Measurements from ENCODE around the gene CNTNAP2. TPM values are rescaled to one million over a fixed set of nuclear protein-coding genes. Genes with fewer than 3 reads are reported as not detected.

Gene CNTNAP2
- total RNA-seq, 1 experiment from 2014 or later: 42.5 TPM

DNA sequence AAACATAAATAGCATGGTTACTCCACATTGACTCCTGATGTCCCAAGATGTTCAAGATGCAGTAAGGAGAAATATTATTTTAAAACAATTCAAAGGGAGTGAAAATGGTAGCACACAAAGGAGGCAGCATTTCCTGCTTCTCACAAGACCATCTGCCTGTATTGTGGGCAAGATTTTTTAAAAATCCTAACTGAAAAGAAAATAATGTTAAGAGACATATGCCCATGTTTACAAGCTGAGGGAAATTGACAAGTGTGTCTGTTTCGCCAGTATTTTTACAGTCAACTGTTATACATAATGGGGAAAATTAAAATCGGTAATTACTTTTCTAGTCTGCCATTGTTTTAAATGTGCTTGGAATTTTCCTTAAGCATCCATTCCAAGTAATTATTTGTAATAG lies 1827.7 kb downstream of the CNTNAP2 start:
- H3K36me3 Mint-ChIP-seq (ENCODE audit: insufficient read depth, unreplicated experiment): no peaks in the 10 kb centered on the region
- Histone ChIP-seq H3K36me3 (ENCODE audit: control insufficient read depth, insufficient read depth, low read length) (no peaks in the 10 kb centered on the region), H3K27me3 (replicated peaks; ENCODE audit: control insufficient read depth, insufficient read depth, low read length) (no peaks in the 10 kb centered on the region), H3K4me3 (ENCODE audit: low read depth, low read length) (no peak overlapping the region), H3K4me1 (no peaks in the 10 kb centered on the region), H3K9me3 (no peaks in the 10 kb centered on the region)
- DNase-seq: no peak
- no peaks in the 10 kb centered on the region for H3K4me1 Mint-ChIP-seq (ENCODE audit: low read depth, unreplicated experiment)
- ChIA-PET CTCF (no interaction called here), POLR2A (no interaction called here)
- no peak overlapping the region for H3K27ac Mint-ChIP-seq (ENCODE audit: unreplicated experiment)
- intact Hi-C loops (cut with micrococcal nuclease; ENCODE audit: unreplicated experiment): no loop called here
- H3K27me3 Mint-ChIP-seq (ENCODE audit: insufficient read depth, unreplicated experiment): no peaks in the 10 kb centered on the region
- TF ChIP-seq, protein P1, sequence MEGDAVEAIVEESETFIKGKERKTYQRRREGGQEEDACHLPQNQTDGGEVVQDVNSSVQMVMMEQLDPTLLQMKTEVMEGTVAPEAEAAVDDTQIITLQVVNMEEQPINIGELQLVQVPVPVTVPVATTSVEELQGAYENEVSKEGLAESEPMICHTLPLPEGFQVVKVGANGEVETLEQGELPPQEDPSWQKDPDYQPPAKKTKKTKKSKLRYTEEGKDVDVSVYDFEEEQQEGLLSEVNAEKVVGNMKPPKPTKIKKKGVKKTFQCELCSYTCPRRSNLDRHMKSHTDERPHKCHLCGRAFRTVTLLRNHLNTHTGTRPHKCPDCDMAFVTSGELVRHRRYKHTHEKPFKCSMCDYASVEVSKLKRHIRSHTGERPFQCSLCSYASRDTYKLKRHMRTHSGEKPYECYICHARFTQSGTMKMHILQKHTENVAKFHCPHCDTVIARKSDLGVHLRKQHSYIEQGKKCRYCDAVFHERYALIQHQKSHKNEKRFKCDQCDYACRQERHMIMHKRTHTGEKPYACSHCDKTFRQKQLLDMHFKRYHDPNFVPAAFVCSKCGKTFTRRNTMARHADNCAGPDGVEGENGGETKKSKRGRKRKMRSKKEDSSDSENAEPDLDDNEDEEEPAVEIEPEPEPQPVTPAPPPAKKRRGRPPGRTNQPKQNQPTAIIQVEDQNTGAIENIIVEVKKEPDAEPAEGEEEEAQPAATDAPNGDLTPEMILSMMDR (IDR thresholded peaks at IDR 0.05; ENCODE audit: insufficient read depth in 1 of 2, low read depth in 1 of 2, low read length in 1 of 2, severe bottlenecking in 1 of 2, unreplicated experiment in 1 of 2): no peak
- H3K4me3 Mint-ChIP-seq (ENCODE audit: unreplicated experiment): no peak overlapping the region
- BruUV-seq (replicated peaks): no TSS peak
- no peaks in the 10 kb centered on the region for H3K9me3 Mint-ChIP-seq (ENCODE audit: unreplicated experiment)

DNA sequence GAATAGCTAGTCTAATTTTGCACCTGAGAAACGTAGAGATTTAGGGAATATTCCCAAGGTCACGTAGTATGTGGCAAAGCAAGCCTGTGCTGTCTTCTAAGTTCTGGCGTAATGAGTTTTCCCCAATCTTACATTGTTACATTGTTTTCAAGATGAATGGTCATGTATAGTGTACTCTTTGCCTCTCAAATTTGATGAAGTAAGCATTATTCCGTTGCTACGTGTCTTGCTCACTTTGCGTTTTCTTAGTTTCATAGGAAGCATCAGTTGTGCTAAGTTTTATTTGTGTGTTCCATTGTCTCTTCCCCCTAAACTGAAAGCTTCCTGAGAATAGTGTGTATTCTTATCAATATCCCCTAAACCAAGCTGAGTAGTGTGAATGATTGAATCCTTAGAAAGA lies 1836.3 kb downstream of the CNTNAP2 start:
- Mint-ChIP-seq H3K27ac (ENCODE audit: unreplicated experiment) (no peak overlapping the region), H3K4me3 (ENCODE audit: unreplicated experiment) (no peak overlapping the region), H3K9me3 (ENCODE audit: unreplicated experiment) (peaks cover 8% of the 10 kb centered on the region), H3K27me3 (ENCODE audit: insufficient read depth, unreplicated experiment) (peaks cover 8% of the 10 kb centered on the region), H3K36me3 (ENCODE audit: insufficient read depth, unreplicated experiment) (no peaks in the 10 kb centered on the region), H3K4me1 (ENCODE audit: low read depth, unreplicated experiment) (no peaks in the 10 kb centered on the region)
- H3K36me3 ChIP-seq (ENCODE audit: control insufficient read depth, insufficient read depth, low read length): no peaks in the 10 kb centered on the region
- TF ChIP-seq, protein P1 (IDR thresholded peaks at IDR 0.05; ENCODE audit: insufficient read depth in 1 of 2, low read depth in 1 of 2, low read length in 1 of 2, severe bottlenecking in 1 of 2, unreplicated experiment in 1 of 2): no peak
- no peak overlapping the region for H3K4me3 ChIP-seq (ENCODE audit: low read depth, low read length)
- no TSS peak for BruUV-seq (replicated peaks)
- no peaks in the 10 kb centered on the region for H3K27me3 ChIP-seq (replicated peaks; ENCODE audit: control insufficient read depth, insufficient read depth, low read length)
- no peaks in the 10 kb centered on the region for H3K4me1 ChIP-seq
- ChIA-PET POLR2A (no interaction called here), CTCF (no interaction called here)
- no peaks in the 10 kb centered on the region for H3K9me3 ChIP-seq
- no peak for DNase-seq
- intact Hi-C loops (cut with micrococcal nuclease; ENCODE audit: unreplicated experiment): no loop called here

DNA sequence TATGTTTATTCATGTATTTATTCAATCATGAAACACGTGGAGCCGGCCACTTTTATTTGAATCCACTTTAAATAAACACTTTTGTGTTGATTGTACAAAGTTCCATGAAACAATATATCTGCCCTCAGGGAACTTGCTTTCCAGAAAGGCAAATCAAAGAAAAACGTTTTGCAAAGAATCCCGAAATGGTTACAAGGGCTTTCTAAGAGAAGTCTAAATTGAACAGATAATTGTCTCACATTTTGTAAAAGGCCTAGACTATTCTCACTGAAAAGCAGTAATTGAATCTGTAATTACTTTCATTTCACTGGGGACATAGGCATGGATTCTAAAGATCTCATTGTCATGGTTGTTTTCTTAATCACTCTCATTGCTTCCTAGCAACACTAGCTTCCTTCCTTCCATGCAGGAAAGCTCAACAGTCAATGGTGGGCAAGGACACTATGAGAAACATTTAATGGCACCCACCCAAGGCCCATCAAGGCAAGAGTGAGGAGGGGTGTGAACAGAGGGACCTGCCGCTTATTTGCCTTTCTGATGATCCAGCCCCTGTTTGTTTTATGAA lies 1851.5 kb downstream of the CNTNAP2 start:
- no peak overlapping the region for H3K27ac Mint-ChIP-seq (ENCODE audit: unreplicated experiment)
- H3K4me1 Mint-ChIP-seq (ENCODE audit: low read depth, unreplicated experiment): no peaks in the 10 kb centered on the region
- H3K4me3 Mint-ChIP-seq (ENCODE audit: unreplicated experiment): no peak overlapping the region
- Histone ChIP-seq H3K27me3 (replicated peaks; ENCODE audit: control insufficient read depth, insufficient read depth, low read length) (no peaks in the 10 kb centered on the region), H3K4me3 (ENCODE audit: low read depth, low read length) (no peak overlapping the region), H3K4me1 (no peaks in the 10 kb centered on the region), H3K36me3 (ENCODE audit: control insufficient read depth, insufficient read depth, low read length) (no peaks in the 10 kb centered on the region), H3K9me3 (no peaks in the 10 kb centered on the region)
- CTCF ChIA-PET: no interaction called here
- H3K9me3 Mint-ChIP-seq (ENCODE audit: unreplicated experiment): no peaks in the 10 kb centered on the region
- no peak for DNase-seq
- peaks cover 6% of the 10 kb centered on the region for H3K27me3 Mint-ChIP-seq (ENCODE audit: insufficient read depth, unreplicated experiment)
- TF ChIP-seq, protein P1 (IDR thresholded peaks at IDR 0.05; ENCODE audit: insufficient read depth in 1 of 2, low read depth in 1 of 2, low read length in 1 of 2, severe bottlenecking in 1 of 2, unreplicated experiment in 1 of 2): no peak
- no TSS peak for BruUV-seq (replicated peaks)
- intact Hi-C loops (cut with micrococcal nuclease; ENCODE audit: unreplicated experiment): no loop called here
- no peaks in the 10 kb centered on the region for H3K36me3 Mint-ChIP-seq (ENCODE audit: insufficient read depth, unreplicated experiment)
- POLR2A ChIA-PET: no interaction called here

Data from Caco-2 (cell line).